Stimulated activated CD8-positive, alpha-beta memory T cell treated with anti-CD3 and anti-CD28 coated beads, Interleukin-2, amount 100 ng/mL, for 48 hours (primary cell): ENCODE data around the gene ZNF362.

Source experiments
- DNase-seq, 2 donors: peaks; one replicate each; pipeline ENCODE4 v3.0.0-alpha.2; 2020; ENCODE audit warnings: low read depth in 2 of 2

The ZNF362 gene

DNA sequence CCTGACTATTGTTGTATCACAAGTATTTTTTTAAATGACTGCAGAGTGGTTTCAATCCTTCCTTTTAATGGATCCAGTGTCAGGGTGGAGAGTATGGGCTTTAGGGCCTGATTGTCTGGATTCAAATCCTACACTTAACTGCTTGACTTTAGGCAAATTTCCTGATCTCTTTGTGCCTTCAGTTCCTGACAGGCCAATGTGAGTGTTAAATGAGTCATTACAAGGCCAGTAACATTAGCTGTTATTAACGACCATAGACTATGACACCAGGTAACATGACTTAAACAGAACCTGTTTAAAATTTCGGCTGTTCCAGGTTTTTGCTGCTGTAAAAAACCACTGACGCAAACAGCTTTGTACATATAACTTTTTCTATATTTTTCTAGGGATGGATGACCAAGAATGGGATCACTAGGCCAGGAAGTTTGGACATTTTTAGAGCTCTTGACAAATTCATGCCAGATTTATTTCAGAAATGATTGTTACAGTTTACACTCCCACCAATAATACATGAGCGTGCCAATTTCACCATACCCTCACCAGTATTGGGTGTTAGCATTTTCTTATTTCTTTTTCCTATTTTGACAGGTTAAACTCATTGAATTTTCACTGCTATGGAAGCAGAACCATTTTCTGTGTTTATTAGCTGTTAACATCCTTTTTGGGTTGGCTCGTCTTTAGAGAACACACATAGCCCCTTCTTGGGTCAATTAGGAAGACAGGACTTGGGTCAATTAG, 11.3 kb downstream of the ZNF362 start:
- DNase-seq: no peak

DNA sequence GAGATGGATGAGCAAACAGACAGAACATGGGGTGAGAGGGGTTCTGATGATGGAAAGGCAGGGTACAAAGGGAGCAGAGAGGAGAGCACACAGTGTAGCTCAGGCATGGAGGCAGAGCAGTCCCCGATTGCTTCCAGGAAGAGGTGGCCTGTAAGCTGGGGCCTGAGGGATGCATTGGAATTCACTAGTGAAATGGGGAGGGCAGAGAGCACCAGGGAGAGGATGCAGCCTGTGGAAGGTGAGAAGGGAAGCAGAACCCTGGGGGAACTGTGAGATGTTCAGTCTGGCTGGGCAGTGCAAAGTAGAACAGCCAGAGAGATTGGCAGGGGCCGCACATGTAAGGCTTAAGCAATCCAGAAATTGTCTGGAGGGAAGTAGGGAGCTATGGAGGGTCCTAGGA, 12.2 kb downstream of the ZNF362 start:
- no peak for DNase-seq

DNA sequence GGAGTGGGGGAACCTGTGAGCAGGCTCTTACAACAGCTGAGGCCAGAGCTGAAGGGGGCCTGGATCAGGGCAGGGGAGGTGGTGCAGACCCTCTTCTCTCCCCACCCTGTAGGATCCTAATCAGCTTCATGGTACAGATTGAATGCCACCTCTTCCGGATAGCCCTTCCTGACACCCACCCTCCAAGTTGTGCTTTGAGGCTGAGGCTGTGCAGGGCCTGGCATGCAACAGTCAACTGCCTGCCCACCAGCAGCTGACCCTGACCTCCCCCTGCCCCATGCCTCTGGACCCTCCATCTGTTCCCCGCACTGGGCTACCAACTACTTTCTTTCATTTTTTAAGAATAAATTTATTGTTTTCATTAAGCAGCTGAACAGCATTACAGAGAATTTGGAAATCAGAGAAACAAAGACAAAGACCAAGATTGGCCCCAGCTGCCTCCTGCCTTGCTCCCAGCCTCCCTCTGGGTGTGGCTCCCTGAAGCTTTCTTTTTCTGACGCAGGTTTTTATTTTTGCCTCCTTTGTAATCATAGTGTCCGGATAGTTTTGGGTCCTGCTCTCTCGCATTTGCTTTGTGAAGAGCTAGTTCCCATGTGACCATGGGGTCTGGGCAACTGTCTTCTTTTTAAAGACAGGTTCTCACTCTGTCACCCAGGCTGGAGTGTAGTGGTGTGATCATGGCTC, 12.8 kb downstream of the ZNF362 start:
- no peak for DNase-seq

DNA sequence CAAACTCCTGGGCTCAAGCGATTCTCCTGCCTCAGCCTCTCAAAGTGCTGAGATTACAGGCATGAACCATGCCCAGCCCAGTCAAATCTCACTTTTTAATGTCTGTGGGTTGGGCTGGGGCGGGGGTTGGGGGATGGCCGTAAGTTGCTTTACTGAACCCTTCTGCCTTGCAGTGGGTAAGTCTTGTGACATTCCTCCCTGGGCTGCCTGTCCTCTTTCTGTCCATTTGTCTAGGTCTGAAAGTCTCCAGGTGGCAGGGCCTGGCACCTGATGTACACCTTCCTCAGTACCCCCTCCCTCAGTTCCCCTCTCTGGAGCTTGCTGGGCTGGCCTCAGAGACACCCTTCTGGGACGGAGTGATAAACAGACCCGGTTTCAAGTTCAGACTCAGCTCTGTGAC, 13.3 kb downstream of the ZNF362 start:
- DNase-seq: no peak

DNA sequence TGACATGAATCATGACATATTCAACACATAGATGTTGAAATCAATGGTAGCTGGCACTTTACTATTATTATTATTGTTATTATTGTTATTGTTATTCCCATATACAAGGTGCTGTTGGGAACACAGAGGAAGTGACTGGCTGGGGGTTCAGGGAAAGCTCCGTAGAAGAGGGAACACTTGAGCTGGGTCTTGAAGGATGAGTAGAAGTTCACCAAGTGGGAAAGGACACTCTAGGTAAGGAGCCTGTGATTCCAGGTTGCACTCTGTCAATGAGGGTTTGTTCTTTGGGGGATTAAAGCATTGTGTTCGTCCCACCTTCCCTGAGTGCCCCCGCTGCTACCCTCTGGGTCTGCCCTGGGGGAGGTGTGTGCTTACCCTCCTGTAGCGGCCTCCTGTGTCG, 14.1 kb downstream of the ZNF362 start:
- DNase-seq: no peak

DNA sequence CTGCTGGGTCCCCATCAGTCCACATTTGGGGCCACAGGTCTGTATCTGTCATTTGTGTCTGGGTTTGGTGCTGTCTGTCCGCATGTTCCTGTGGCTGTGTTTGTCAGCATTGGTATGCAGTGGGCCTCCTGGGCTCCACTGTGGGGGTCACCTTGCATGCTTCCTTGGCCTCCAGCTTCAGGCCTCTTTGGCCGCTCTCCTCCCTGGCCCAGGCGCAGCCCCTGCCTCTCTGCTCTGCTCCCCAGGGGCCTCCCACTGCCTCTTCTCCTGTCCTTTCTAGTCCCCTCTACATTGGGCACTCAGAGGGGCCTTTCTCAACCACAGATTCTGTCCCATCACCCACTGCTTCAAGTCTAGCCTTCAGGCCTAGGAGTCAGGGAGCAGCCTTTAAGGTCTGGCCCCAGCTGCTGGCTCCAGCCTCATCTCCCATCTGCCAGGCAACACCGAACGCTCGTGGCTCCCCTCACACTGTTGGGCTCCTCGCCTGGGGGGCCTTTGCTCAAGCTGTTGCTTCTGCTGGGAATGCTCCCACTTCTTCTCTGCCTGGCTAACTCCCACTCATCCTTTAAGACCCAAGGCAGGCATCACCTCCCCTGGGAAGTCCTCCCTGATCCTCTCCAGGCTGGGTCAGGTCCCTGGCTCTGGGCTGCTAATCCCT, 14.6 kb downstream of the ZNF362 start:
- no peak for DNase-seq

DNA sequence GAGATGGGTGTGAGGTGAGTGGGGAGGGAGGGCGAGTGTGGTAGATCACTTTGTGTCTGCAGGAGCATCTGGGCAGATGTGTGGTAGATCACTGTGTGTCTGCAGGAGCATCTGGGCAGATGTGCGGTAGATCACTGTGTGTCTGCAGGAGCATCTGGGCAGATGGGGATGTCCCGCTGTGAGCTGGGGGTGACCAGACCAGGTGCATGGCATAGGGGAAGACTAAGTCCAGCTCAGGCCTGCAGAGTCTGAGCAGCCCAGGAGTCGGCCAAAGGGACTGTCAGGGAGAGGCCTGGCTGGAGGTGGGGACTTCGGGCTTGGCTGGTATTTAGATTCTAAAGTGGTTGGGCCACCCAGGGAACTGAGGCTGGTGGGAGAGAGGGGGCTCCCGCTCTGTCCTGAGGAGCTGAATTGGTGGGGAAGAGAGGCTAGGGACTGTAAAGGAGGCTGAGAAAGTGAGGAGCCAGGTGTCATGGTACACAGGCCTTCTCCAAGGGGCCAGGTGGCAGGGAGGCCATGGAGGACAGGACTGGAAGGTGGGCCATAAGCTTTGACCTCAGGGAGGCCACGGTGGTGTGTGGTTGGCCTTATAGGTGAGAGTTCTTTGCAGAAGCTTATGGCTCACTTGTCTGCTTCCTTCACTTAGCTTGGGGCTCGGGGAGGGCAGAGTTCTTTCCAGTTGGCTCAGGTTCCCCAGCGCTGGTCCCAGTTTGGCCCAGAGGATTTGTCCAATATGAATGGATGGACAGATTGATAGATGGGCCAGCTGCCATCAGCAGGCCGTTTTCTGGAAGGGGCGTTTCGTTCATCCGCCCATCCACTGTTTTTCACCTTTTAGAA, 15.6 kb downstream of the ZNF362 start:
- DNase-seq: no peak

DNA sequence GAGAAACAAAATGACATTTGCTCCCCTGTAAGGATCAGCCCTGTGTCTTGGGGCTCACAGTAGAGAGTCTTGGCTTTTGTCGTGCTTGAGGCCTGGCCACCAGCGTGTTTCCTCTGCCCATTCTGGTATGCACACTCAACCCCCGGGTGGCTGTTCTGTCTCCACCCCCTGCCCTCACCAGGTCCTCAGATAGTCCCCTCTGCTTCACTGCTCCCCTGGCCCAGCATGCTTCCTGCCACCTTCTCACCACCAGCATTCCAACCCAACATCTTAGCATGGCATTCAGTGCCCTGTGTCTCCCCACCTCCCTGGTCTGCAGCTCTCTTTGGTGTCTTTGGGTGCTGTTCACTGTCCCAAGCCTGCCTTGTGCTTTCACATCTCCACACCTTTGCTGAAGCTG, 16.2 kb downstream of the ZNF362 start:
- DNase-seq: no peak

DNA sequence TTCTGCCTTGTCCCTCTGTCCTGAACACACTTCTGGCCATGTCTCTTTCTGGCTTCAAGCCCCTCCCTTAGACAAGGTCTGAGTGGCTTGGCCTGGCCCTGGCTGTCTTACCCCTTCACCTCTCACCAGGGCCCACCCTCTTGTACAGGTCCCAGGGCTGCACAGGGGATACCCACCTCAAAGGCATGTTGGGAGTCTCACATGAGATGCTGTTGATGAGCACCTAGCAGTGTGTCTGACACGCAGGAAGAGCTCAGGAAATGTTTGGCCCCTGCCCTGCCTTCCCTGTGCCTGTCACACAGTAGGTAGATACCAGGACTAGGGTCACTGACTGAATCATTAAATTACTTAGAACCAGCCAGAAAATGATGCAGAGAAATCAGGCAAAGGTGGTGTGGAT, 16.6 kb downstream of the ZNF362 start:
- DNase-seq: no peak

DNA sequence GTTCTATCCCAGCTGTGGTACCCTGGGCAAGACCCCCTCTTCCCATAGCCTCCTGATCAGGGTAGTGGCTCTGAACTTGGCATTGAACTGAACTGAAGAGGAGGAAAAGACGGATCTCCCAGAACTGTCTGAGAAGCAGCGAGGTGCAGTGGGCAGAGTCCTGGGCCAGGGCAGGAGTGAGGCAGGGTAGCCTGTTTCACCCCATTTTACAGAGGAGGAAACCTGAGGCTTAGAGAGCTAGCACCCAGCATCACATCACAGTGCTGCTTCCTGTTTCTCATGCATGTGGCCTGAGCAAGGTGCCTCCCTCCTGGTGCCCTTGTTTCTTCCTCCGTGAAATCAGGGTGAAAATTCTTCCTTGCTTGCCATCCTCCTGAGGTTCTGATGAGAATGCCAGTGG, 17.1 kb downstream of the ZNF362 start:
- DNase-seq: no peak

DNA sequence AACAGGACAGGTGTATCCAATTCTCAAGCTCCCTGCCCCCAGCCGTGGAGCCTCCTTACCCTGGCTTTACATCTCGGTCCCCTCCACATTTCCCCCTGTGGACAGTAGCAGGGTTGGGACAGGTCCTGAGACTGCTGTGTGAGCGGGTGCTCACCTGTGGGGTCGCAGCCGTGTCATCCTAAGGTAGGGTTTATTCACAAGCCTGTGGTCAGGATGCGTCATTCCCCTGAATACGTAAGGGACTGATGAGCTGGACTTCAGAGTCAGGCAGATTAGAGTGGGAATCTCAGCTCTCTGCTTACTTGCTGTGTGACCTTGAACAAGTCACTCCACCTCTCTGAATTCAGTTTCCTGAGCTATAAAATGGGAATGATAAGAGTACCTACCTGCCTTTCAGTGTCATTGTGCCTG, 17.7 kb downstream of the ZNF362 start:
- DNase-seq: no peak

DNA sequence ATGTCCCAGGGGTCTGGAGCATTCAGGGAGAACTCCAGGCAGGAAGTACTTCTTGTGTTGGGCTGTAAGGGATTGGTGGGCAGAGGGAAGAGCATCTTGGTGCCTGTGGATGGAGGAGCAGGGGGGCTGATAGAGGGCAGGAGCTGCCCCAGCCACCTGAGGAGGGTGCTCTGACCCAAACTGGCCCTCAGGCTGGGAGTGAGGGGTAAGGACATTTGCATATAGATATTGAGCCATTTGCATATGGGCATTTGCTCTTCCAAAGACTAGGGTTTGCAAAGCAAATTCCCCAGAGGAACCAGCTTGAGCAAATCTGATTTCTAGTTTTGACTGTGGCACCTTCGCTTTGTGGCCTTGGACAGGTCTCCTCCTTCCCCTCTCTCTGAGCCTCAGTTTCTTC, 18.2 kb downstream of the ZNF362 start:
- no peak for DNase-seq

DNA sequence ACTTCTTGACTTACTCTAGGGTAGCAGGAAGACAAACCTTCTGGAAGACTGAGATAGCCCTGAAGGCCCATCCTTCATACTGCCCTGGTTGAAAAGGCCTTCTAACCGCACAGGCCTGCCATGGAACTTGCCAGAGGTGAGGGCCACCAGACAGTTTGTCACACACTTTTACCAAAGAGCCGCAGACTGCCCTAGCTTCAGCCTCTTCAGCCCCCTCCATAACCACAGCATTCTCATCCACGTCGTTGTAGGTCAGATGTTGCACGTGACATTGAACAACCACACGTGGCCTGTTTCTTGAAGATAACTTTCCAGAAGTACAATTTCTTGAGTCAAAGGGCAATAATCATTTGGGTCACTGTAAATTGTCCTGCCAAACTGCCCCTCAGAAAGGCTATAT, 18.9 kb downstream of the ZNF362 start:
- no peak for DNase-seq

DNA sequence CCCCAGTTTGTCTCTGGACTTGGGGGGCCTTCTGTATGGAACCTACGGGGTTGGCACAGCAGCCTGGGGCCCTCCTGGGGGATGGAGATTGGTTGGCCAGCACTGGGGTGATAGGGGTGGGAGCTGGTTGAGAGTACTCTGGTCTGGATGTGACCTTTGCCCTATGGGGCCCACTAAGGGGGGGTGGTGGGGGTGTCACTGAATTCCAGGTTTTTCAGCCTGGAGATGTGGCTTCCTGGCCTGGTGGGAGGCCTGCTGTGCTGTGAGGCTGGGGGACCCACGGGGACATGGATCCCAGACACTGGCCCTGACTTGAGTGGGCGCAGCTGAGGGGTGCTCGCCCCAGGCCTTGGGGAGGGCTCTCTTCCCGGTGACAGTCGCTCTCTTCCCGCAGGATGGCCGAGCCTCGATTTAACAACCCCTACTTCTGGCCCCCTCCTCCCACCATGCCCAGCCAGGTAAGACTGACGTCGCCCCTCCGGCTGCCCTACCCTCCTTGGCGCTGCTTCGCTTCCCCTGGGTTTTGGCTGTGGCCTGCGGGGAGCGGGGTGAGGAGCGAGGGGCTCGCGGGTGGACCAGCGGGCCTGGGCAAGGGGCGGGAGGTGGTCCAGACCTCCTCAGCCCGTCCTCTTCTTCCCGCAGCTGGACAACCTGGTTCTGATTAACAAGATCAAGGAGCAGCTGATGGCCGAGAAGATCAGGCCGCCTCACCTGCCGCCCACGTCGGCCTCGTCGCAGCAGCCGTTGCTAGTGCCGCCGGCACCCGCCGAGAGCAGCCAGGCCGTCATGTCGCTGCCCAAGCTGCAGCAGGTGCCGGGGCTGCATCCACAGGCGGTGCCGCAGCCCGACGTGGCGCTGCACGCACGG, 19.6 kb downstream of the ZNF362 start:
- DNase-seq: no peak

DNA sequence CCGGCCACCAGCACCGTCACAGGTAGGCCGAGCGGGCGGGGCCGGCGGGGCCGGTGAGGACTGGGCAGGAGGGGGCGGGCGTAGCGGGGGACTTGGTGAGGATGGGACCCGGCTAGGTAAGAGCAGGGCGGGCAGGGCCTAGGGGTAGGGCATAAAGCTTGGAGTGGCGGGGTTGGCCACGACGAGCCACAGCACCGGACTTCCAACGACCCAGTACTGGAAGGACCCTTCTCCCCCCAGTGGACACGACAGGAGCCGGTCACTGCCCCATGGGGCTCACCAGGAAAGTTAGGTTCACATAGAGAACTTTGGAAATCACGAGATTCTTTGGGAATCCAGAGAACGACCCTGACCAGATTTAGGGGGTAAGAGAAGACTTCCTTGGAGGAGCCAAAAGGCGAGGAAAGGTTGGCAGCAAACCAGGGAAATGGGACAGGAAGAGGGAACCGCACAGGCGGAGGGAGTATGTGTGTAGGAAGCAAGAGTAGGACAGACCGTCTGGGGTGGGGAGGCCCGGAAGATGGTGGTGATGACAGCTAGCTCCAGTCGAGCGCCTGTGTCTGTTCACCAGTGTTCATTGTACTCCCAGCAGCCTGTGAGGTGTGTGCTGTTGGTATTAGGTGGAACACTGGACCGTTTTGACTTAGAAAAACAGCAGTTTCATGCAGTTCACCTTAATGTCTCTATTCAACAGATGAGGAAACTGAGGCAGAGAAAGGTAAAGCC, 20.4 kb downstream of the ZNF362 start:
- no peak for DNase-seq

DNA sequence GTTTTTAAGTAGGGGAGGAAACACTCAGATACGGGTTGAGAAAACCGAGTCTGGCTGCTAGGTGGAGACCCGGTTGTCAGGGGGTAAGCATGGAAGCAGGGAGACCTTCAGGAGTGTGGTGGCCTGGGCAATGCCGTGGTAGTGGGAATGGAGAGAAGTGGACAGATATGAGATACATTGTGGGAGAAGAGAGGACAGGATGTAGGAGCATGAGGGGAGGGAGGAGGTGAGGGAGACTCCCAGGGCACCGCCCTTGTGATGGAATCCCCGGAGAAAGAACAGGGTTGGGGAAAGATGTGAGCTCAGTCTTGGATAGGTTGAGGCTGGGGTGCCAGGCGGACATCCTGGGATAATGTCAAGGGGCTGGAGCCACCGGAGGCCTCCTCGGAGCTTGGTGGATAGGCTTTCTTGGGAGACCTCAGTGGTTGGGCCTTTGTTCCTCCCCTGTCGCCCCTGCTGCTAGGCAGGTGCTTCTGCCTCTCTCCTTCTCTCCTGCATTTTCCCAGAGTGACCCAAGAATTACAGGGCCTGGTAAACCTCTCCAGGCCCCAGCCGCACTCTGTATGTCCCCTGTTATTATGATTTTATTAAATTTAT, 21.3 kb downstream of the ZNF362 start:
- DNase-seq: no peak

DNA sequence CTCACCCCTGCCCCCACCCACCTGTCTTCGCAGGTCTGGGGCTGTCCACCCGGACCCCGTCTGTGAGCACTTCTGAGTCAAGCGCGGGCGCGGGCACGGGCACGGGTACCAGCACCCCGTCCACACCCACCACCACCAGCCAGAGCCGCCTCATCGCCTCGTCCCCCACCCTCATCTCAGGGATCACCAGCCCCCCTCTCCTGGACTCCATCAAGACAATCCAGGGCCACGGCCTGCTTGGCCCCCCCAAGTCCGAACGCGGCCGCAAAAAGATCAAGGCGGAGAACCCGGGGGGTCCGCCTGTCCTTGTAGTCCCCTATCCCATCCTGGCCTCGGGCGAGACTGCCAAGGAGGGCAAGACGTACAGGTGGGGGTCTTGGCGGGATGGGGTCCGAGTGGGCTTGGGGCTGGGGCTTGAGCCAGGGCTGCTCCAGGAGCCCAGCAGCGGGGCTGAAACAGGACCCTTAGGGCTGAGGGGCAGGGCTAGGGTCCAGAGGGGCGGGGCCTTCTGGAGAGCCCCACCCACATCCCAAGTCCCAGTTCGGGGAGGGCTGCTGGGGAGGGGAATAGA, 23.9 kb downstream of the ZNF362 start:
- no peak for DNase-seq

DNA sequence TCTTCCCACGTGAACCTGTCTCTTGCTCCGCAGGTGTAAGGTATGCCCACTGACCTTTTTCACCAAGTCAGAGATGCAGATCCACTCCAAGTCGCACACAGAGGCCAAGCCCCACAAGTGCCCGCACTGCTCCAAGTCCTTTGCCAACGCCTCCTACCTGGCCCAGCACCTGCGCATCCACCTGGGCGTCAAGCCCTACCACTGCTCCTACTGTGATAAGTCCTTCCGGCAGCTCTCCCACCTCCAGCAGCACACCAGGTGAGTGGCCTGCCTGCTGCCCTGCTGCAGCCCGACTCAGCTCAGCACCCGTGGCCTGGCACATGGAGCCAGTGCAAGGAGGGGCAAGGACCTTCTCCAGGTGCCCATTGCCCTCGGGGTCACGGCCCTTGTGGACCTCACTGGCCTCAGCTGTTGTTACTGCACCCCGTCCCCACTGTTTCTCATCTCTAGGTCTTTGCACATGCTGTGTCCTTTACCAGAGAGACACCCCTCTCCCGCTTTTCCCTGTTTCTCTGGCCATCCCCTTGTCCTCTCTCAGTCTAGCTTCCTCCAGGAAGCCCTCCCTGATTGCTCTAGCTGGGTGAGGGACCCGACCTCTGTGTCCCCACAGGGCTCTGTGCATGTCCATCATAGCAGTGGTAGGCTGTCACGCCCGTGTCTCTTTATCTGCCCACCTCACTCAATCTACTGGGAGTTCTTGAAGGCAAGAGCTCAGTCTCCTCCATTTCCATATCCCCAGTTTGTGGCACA, 25.4 kb downstream of the ZNF362 start:
- no peak for DNase-seq

DNA sequence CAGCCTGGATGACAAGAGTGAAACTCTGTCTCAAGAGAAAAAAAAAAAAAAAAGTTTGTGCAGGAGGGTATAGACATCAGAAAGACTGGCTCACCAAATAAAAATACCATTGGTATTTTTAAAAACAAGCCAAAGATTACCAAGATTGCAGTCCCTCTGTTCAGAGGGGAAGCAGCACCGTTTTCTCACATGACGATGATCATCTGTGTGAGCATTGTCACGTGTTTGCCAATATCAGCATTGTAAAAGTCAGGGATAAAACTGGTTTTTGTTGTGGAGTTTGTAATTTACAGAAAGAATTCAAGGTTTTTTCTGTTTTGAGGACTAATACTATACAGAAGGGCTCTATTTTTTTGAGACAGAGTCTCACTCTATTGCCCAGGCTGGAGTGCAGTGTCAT, 26.5 kb downstream of the ZNF362 start:
- DNase-seq: no peak
